HG02884 (cell line): ENCODE measurements around the gene SUPT20HL2.
"Not testable (repeated sequence)": the region's sequence is repeated elsewhere in the genome, so short reads cannot be mapped to it uniquely, and the experiment has no call there.

Source experiments
- ATAC-seq: cut with Tn5 transposase; IDR thresholded peaks from one replicate; pipeline ENCODE4 v1.9.1; 2021; ENCODE audit warnings: mild to moderate bottlenecking, moderate library complexity; ENCODE audit not compliant: unreplicated experiment

The SUPT20HL2 gene

GRCh38 chrX:24309580-24310374, 4.1 kb downstream of the SUPT20HL2 start:
- ATAC-seq: not testable (repeated sequence)

- ATAC-seq: not testable (repeated sequence)
Observed at GRCh38 chrX:24308803-24309202, 5.1 kb downstream of the SUPT20HL2 start.

- no peak for ATAC-seq
Observed at GRCh38 chrX:24306440-24306839, 7.4 kb downstream of the SUPT20HL2 start.

GRCh38 chrX:24305905-24306304, 8.0 kb downstream of the SUPT20HL2 start:
- no peak for ATAC-seq

DNA sequence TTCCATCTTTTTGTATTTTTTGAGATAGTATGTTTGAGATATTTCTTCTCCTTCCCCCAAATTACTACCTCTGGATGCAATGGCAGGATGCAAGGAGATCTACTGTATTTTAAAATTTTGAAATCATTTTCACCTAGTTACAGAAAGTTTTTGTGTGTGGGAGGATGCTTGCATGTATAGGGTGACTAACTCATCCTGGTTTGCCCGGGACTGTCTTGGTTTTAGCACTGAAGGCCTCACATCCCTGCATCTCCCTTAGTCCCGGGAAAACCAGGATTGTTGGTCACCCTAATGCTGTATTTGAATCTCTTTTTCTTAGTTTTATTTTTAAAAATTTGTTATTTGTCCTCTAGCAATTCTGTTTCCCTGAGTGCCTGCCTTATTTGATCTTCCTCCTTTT, 12.1 kb downstream of the SUPT20HL2 start:
- no peak for ATAC-seq

GRCh38 chrX:24301060-24301459, 12.8 kb downstream of the SUPT20HL2 start:
- ATAC-seq: no peak

DNA sequence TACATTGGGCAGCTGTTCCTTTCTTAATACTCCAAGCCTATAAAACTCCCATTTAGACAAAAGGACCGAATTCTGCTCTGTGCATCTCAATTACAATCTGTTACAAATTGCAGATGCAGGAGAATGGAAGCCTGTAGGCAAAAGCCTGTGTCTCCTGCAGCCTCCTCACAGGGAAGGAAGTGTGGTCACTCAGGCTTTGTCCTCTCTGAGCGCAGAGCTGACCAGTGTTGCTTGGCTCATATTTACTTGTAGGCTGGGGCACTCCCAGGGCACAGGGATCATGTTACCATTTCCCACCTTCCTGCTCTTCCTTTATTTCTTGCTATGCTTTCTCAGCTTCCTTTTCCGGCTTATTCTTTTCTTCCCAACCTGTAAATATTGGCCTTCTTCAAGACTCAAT, 15.7 kb downstream of the SUPT20HL2 start:
- ATAC-seq: no peak

DNA sequence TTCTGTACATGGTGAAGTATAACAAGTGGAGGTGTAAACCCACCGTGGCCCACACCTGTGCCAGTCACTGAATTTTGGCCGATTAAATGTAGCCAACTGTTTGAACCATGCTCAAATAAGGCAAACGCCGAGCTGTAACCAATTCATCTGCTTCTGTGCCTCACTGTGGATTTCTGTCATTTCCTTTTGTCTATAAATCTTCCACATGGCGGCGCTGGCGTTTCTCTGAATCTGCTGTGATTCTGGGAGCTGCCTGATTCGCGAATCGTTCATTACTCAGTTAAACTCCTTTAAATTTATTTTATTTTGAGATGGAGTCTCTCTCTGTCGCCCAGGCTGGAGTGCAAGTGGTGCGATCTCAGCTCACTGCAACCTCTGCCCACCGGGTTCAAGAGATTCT, 19.2 kb downstream of the SUPT20HL2 start:
- no peak for ATAC-seq

- ATAC-seq: no peak
Observed at GRCh38 chrX:24293412-24293811, 20.5 kb downstream of the SUPT20HL2 start.

DNA sequence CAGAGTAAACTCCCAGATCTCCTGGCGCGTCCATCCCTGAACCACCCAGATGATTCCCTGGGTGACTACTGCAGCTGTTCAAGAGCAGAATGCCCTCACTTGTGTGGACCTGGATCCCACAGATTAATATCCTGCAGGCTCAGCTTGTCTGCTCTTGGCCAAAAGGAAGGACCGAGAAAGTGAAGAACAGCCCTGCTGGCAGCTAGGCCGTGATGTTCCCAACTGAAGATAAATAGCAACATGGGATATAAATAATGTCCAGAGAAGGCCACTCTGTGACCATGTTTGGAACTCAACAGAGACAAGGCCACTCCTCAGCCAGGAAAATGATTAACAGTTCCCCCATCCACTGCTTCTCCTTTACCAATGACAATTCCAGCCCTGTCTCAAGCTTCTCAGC, 21.5 kb downstream of the SUPT20HL2 start:
- no peak for ATAC-seq

DNA sequence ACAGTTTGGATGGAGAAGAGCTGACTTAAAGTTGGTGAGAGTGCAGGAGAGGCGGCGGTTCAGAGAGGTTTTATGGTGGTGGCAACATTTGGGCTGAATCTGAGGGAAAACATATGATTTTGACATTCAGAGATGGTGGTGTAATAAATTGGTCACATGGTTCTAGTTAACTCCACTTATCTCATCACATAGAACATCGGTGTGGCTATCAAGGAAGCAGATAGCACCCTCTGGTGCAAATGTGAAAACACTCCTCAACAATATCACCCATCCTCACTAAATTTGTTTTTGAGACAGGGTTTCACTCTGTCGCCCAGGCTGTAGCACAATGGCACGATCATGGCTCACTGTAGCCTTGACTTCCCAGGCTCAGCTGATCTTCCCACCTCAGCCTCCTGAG, 28.8 kb downstream of the SUPT20HL2 start:
- ATAC-seq: no peak

DNA sequence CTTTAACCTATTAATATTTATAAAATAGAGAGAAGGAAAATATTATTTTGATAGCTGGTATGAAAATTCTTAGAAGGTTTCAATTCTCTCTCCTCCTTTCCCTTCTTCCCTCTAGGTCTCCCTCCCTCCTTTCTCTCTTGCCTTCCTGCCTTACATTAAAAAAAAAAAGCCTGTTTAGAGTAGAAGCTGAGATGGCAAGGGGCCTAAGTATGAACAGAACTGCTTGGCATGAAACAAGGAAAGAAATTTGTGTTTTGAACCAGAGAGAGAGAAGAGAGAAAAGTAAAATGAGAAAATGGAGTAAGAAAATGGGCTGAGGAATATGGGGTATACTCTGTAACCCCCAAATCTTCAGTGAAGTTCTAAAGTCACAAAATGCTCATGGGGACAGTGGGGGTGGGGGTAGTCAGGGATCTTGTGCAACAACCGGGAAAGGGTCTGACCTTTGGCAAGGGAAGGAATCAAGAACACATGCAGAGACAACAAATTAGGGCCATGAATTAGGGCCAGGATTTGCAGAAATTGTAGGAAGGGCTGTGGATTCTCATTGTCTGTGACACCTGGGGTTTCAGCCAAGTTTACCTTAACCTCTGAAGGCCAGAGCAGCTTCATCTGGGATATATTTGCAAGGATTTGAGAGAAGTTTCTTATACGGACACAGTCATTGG, 30.6 kb downstream of the SUPT20HL2 start:
- ATAC-seq: no peak

DNA sequence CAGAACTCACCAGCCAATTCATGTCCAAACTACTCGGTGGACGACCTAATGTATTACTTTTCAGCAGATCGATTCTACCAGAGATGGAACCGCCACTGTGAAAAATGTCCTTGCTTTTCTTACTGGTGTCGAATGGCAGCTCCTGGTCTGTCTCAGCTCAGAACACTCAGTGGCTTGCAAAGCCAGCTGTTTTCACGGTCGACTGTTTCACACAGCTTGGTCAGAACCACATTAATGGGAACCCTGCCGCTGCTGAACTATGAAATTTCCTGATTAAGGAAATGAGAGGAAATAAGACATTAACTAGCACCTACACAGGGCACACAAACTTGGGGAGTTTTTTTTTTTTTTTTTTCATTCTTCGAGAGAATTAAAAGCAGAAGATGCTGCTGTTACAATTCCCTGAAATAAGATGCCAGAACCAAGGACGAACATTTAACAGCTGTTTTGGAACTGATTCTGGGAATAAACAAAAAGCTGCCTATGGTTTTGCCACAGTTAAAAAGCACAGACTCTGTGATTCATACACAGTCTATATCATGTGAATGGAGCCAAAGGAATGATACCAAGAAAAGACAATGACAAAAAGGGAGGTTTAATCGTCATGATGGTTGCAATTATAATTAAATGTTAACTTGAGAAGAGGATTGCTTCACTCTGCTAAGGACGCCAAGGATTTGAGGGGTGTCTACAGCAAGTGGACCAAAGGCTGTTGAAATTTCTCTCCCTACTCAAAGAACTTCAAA, 31.3 kb downstream of the SUPT20HL2 start:
- no peak for ATAC-seq

DNA sequence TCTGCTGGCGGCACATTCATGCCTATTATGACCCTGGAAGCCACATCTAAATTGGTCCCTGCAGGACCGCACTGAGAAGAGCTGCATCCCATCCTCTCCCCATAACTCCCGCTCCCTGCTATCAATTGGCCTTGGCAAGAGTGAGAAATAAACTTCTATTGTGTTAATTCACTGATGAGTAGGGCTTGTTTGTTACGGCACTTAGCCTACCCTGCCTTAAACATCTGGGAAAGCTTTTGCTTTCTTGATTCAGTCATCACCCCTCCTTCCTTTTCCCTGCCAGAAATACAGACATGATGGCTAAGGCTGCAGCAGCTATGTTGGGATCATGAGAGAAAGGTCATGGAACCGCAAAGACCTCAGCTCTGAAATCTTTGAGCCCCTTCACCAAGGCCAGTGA, 36.5 kb downstream of the SUPT20HL2 start:
- ATAC-seq: no peak

DNA sequence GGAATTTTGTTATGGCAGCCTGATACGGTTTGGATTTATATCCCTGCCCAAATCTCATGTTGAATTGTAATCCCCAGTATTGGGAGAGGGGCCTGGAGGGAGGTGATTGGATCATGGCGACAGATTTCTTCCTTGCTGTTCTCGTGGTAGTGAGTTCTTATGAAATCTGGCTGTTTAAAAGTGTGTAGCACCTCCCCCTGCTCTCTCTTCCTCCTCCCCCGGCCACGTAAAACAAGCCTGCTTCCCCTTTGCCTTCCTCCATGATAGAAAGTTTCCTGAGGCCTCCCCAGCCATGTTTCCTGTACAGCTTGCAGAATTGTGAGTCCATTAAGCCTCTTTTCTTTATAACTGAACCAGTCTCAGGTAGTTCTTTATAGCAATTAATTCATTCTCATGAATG, 37.9 kb downstream of the SUPT20HL2 start:
- no peak for ATAC-seq

GRCh38 chrX:24271262-24271661, 42.6 kb downstream of the SUPT20HL2 start:
- no peak for ATAC-seq

DNA sequence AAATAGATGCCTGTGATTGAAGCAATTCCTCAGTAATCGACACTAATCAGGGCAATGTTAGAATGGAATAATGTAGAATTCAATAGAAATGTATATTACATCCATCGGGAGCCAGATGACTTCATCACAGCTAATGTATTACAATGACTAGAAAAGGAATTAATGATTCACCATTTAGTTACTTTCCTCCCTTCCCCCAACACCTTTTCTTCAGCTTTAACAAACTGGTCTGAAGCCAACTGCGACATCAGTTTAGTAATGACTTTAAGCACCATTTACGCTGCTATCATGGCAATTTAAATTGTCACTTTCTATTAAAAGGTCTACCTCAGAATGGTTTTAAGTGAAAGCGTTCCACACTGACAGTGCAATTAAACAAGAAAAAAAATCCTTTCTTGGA, 45.1 kb downstream of the SUPT20HL2 start:
- ATAC-seq: no peak

GRCh38 chrX:24266996-24267395, 46.9 kb downstream of the SUPT20HL2 start:
- no peak for ATAC-seq

GRCh38 chrX:24264383-24264782, 49.5 kb downstream of the SUPT20HL2 start:
- ATAC-seq: no peak

GRCh38 chrX:24262309-24262708, 51.6 kb downstream of the SUPT20HL2 start:
- no peak for ATAC-seq
